Heart right ventricle (tissue), 16 donors: ENCODE results near the gene OGA. TPM values are rescaled to one million over a fixed set of nuclear protein-coding genes. Genes with fewer than 3 reads are reported as not detected.

Experiments used
- ATAC-seq, 8 donors: fragments of 200-7000 bp; cut with Tn5 transposase; one replicate each; pipeline ENCODE4 v1.9.1; 2020; ENCODE audit warnings: mild to moderate bottlenecking in 8 of 8, moderate library complexity in 8 of 8, moderate number of reproducible peaks in 1 of 8
- DNase-seq, 2 donors: peaks; one replicate each; pipeline ENCODE4 v3.0.0-alpha.2; 2020
- H3K27ac ChIP-seq, 10 donors: fragments of 200-600 bp; sonication (generic) in 2 of 10; one replicate each; pipeline versions ENCODE4 v1.5.0 to v1.8.0; 2020 to 2022; ENCODE audit warnings: mild to moderate bottlenecking in 3 of 10
- H3K27me3 ChIP-seq, 7 donors: fragments of 200-600 bp; one replicate each; pipeline ENCODE4 v1.8.0; 2021 to 2022; ENCODE audit warnings: mild to moderate bottlenecking in 2 of 7
- H3K36me3 ChIP-seq, 9 donors: fragments of 200-600 bp; sonication (generic) in 1 of 9; one replicate each; pipeline versions ENCODE4 v1.5.0 to v1.8.0; 2020 to 2022; ENCODE audit warnings: mild to moderate bottlenecking in 2 of 9
- H3K4me1 ChIP-seq, 9 donors: fragments of 200-600 bp; sonication (generic) in 1 of 9; one replicate each; pipeline versions ENCODE4 v1.5.0 to v1.8.0; 2020 to 2022; ENCODE audit warnings: mild to moderate bottlenecking in 4 of 9
- H3K4me3 ChIP-seq, 10 donors: fragments of 200-600 bp; sonication (generic) in 2 of 10; one replicate each; pipeline versions ENCODE4 v1.5.0 to v1.8.0; 2020 to 2022; ENCODE audit warnings: mild to moderate bottlenecking in 7 of 10, moderate library complexity in 2 of 10
- H3K9me3 ChIP-seq, 11 donors: fragments of 200-600 bp in 10 of 11; sonication (generic) in 2 of 11; one replicate each; pipeline versions ENCODE4 v1.5.0 to v1.8.0; 2013 to 2022; ENCODE audit warnings: mild to moderate bottlenecking in 2 of 11, control low read depth in 1 of 11, moderate library complexity in 1 of 11
- CTCF ChIP-seq, 9 donors: fragments of 200-600 bp; sonication (generic) in 2 of 9; IDR thresholded peaks; one replicate each; pipeline versions ENCODE4 v1.5.0 to v1.8.0; 2021 to 2022; ENCODE audit warnings: antibody characterized with exemption in 9 of 9, mild to moderate bottlenecking in 5 of 9, moderate library complexity in 1 of 9
- WGBS, 2 donors: extraction: QIAGEN DNeasy Blood & Tissue Kit; methylation state at CpG; one replicate each; pipeline ENCODE4 v1.1.7; 2013; ENCODE audit warnings: inconsistent platforms in 1 of 2; 5-methylcytosine and 5-hydroxymethylcytosine counted together
- intact Hi-C, 10 donors: fragments of 100-400 bp; cut with DNase I; formaldehyde crosslinking; loops; one replicate each; pipeline versions ENCODE4 v1.11.1 to v1.14.2; 2022
- polyA plus RNA-seq, 2 donors: library from polyadenylated mRNA; stranded (reverse); fragments of 200-250 nt; gene quantifications; one replicate each; pipeline ENCODE4 v1.2.3, GENCODE V29; 2013
- total RNA-seq, 10 donors: library from RNA; stranded (reverse); fragmentation: NEBNext Ultra II Directional in 3 of 10; extraction: Animal tissue kit (Norgen Biotek cat#: 25700) in 3 of 10; gene quantifications; one replicate each; pipeline versions ENCODE4 v1.2.1 to v1.2.4, GENCODE V29; 2021 to 2023
- donor health status: Arrhythmogenic right ventricular cardiomyopathy.
- donor health status: ischemic (EF 13 %, LVEDD 7.1; RV severe dilation, severe dysfunction).
- donor health status: healthy with polysubstance abuse.
- donor health status: DM: no; HTN: yes; CAD: no.
- donor health status: DM: no; HTN: no; CAD: no.
- donor health status: ischemic (EF 25% LVEDD 6.9; RV normal size, moderate dysfunction).
- donor health status: ischemic (EF 25% LVEDD 5.7; RV mildly dilated, moderate dysfunction).
- donor health status: healthy.
- donor health status: DM: yes; HTN: yes; CAD: no.
- donor health status: Ischemic cardiomyopathy.
- donor health status: ischemic (EF 35%, LVEDD 5.7; RV mildly dilated, moderate dysfunction).
- donor health status: nonischemic (EF 11% LVEDD 7.7; RV severe dilation, severe dysfunction).
- donor health status: DM: yes; HTN: yes; CAD: no.
- donor health status: PGD.
- donor health status: ischemic (EF 29% LVEDD 5.4; RV normal size, mild dysfunction).
- donor health status: nonischemic (EF 23%, LVEDD 6.1; RV moderate dilation, normal function).

OGA gene
- total and polyA plus RNA-seq, 12 donors, result 28.7 to 146 (median 116) TPM

DNA sequence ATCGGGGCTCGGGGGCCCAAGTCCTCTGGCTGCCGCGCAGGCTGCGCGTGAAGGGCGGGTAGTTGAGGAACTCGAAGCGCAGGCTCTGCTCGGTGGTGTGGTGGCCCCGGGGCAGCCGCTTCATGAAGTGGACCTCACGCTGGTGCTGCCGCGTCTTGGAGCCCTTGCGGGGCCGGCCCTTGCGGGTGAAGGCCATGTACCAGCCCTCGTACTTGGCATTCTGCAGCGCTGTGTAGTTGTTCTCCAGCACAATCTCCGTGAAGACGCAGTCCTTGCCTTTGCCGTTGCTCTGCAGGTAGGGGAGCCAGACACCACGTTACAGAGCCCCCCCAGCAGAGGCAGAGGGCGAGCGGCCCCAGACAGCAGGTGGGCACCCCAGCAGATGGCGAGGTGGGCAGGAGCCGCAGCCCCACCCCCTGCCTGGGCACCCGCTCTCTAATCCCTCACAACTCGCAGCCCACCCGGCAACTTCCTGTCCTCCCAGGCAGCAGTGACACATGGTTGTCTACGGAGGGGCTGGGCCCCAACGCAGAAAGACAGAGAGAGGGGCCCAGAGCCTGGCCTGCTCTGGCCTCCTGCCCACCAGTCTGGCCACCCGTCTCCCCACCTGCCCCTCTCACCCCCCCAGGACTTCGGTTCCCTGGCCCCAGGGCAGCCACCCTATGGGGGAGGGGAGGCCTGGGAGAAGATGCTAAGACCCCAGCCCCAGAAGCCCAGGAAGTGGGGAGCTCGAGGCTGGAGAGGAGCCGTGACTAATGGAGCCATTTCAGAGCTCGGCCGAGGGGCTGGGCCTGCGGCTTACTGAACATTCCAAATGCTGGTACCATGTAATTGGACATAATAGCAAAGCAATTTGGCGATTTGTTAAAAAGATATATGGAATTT, 47.7 kb downstream of the OGA start:
- no peak for TF ChIP-seq CTCF (IDR thresholded peaks at IDR 0.05)
- ATAC-seq (no peak), DNase-seq (no peak)
- Histone ChIP-seq H3K27ac (no peak overlapping the region), H3K27me3 (peaks cover 13 to 90% (median 61%) of the 10 kb centered on the region in 7 donors), H3K9me3 (no peaks in the 10 kb centered on the region), H3K36me3 (no peaks in the 10 kb centered on the region), H3K4me1 (peaks cover 0 to 13% (median 7%) of the 10 kb centered on the region in 9 donors), H3K4me3 (no peak overlapping the region)
- 76 to 80% methylated on average over 41 of the region's 41 CpGs for WGBS, 2 donors
- intact Hi-C loops, result loop anchor here in 3 of 10 donors (10.0 kb wide), 3 partner anchors 86 to 556 kb away; no protein-coding TSS in a partner anchor

GRCh38 chr10:101769541-101770180, 48.6 kb downstream of the OGA start:
- DNase-seq (no peak), ATAC-seq (no peak)
- intact Hi-C loops, result loop anchor here in 3 of 10 donors (10.0 kb wide), 3 partner anchors 85 to 555 kb away; no protein-coding TSS in a partner anchor
- Histone ChIP-seq H3K4me3 (no peak overlapping the region), H3K27ac (no peak overlapping the region), H3K36me3 (no peaks in the 10 kb centered on the region), H3K27me3 (peaks cover 3 to 86% (median 52%) of the 10 kb centered on the region in 7 donors), H3K9me3 (no peaks in the 10 kb centered on the region), H3K4me1 (peaks cover 0 to 4% (median 0%) of the 10 kb centered on the region in 9 donors)
- TF ChIP-seq CTCF (IDR thresholded peaks at IDR 0.05), result no peak
- WGBS, 2 donors, result 83 to 90% methylated on average over 5 of the region's 5 CpGs

DNA sequence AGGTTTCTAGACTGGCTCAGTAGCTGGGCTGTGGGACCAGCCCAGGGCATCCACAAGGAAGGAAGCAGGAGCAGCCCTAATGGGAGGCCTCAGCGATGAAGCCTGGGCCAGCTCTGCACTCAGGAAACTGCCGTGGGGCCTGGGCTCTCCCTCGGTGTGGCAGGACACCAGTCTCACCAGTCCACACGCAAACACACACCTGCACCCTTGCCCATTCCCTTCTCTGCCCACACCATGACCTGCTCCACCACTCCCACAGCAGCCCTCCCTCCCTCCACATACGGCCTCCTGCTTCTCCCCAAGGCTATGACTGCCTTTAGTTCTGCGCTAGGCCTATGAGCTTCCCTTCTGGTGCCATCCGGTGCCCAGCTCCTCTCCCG, 49.5 kb downstream of the OGA start:
- H3K4me1 ChIP-seq, result no peaks in the 10 kb centered on the region
- DNase-seq, result no peak
- WGBS, 2 donors, result 82 to 84% methylated on average over 8 of the region's 8 CpGs
- peaks cover 0 to 81% (median 43%) of the 10 kb centered on the region in 7 donors for H3K27me3 ChIP-seq
- H3K9me3 ChIP-seq, result no peaks in the 10 kb centered on the region
- H3K36me3 ChIP-seq, result no peaks in the 10 kb centered on the region
- H3K4me3 ChIP-seq, result no peak overlapping the region
- TF ChIP-seq CTCF (IDR thresholded peaks at IDR 0.05), result no peak
- no peak overlapping the region for H3K27ac ChIP-seq
- no peak for ATAC-seq
- intact Hi-C loops, result no loop called here

GRCh38 chr10:101767966-101768790, 50.1 kb downstream of the OGA start:
- no peak for TF ChIP-seq CTCF (IDR thresholded peaks at IDR 0.05)
- H3K27me3 ChIP-seq, result peaks cover 0 to 76% (median 38%) of the 10 kb centered on the region in 7 donors
- 65 to 66% methylated on average over 14 of the region's 14 CpGs for WGBS, 2 donors
- no peak overlapping the region for H3K27ac ChIP-seq
- H3K9me3 ChIP-seq, result no peaks in the 10 kb centered on the region
- ATAC-seq, result no peak
- no peaks in the 10 kb centered on the region for H3K36me3 ChIP-seq
- no peaks in the 10 kb centered on the region for H3K4me1 ChIP-seq
- DNase-seq, result no peak
- no peak overlapping the region for H3K4me3 ChIP-seq
- intact Hi-C loops, result no loop called here
